ENCODE measurements around the gene HOXA13. TPM values are rescaled to one million over a fixed set of nuclear protein-coding genes. Genes with fewer than 3 reads are reported as not detected.

The HOXA13 gene
- total RNA-seq, 1 donor from 2014 or later = 14.5 TPM

GRCh38 chr7:27191833-27192545 is 7.9 kb downstream of the HOXA13 start:
- intact Hi-C loops (cut with DNase I) = loop anchor here (10.0 kb wide), 1 partner anchor 583 kb away; no protein-coding TSS in a partner anchor
- H3K27ac ChIP-seq = peak overlapping the region; percentile 99
- no peaks in the 10 kb centered on the region for H3K36me3 ChIP-seq
- H3K4me3 ChIP-seq = peak overlapping the region; percentile 88 to 91
- TF ChIP-seq POLR2A (IDR thresholded peaks at IDR 0.05) (peak in 1 of 2 donors; percentile 17), CTCF (IDR thresholded peaks at IDR 0.05) (no peak), POLR2AphosphoS5 (IDR thresholded peaks at IDR 0.05; ENCODE audit: insufficient read depth in 1 of 2, low read depth in 1 of 2) (peak in 1 of 2 donors; percentile 76)
- no peaks in the 10 kb centered on the region for H3K27me3 ChIP-seq
- DNase-seq (ENCODE audit: extremely low spot score in 2 of 2) = no peak
- no peaks in the 10 kb centered on the region for H3K9me3 ChIP-seq
- H3K4me1 ChIP-seq = peaks cover 55% of the 10 kb centered on the region

GRCh38 chr7:27191161-27191731 is 8.6 kb downstream of the HOXA13 start:
- DNase-seq (ENCODE audit: extremely low spot score in 2 of 2) = no peak
- peak overlapping the region; percentile 99 for H3K27ac ChIP-seq
- intact Hi-C loops (cut with DNase I) = loop anchor here (10.0 kb wide), 1 partner anchor 584 kb away; no protein-coding TSS in a partner anchor
- H3K4me1 ChIP-seq = peaks cover 55% of the 10 kb centered on the region
- no peaks in the 10 kb centered on the region for H3K36me3 ChIP-seq
- TF ChIP-seq POLR2AphosphoS5 (IDR thresholded peaks at IDR 0.05; ENCODE audit: insufficient read depth in 1 of 2, low read depth in 1 of 2) (no peak), CTCF (IDR thresholded peaks at IDR 0.05) (no peak), POLR2A (IDR thresholded peaks at IDR 0.05) (no peak)
- peak overlapping the region; percentile 88 to 91 for H3K4me3 ChIP-seq
- H3K27me3 ChIP-seq = no peaks in the 10 kb centered on the region
- H3K9me3 ChIP-seq = no peaks in the 10 kb centered on the region

GRCh38 chr7:27189997-27190748 is 9.7 kb downstream of the HOXA13 start:
- Histone ChIP-seq H3K4me1 (peaks cover 55% of the 10 kb centered on the region), H3K36me3 (no peaks in the 10 kb centered on the region), H3K4me3 (peak overlapping the region; percentile 64 to 88), H3K27me3 (no peaks in the 10 kb centered on the region), H3K27ac (peak overlapping the region; percentile 99), H3K9me3 (no peaks in the 10 kb centered on the region)
- TF ChIP-seq POLR2A (IDR thresholded peaks at IDR 0.05) (no peak), CTCF (IDR thresholded peaks at IDR 0.05) (no peak), POLR2AphosphoS5 (IDR thresholded peaks at IDR 0.05; ENCODE audit: insufficient read depth in 1 of 2, low read depth in 1 of 2) (no peak)
- intact Hi-C loops (cut with DNase I) = loop anchor here (10.0 kb wide), 1 partner anchor 585 kb away; no protein-coding TSS in a partner anchor
- DNase-seq (ENCODE audit: extremely low spot score in 2 of 2) = no peak

GRCh38 chr7:27189295-27189996 is 10.4 kb downstream of the HOXA13 start:
- DNase-seq (ENCODE audit: extremely low spot score in 2 of 2) = no peak
- Histone ChIP-seq H3K27me3 (no peaks in the 10 kb centered on the region), H3K4me1 (peaks cover 55% of the 10 kb centered on the region), H3K4me3 (peak overlapping the region; percentile 64 to 88), H3K27ac (peak overlapping the region; percentile 99), H3K36me3 (no peaks in the 10 kb centered on the region), H3K9me3 (no peaks in the 10 kb centered on the region)
- TF ChIP-seq CTCF (IDR thresholded peaks at IDR 0.05) (no peak), POLR2AphosphoS5 (IDR thresholded peaks at IDR 0.05; ENCODE audit: insufficient read depth in 1 of 2, low read depth in 1 of 2) (peak in 1 of 2 donors; percentile 89), POLR2A (IDR thresholded peaks at IDR 0.05) (peak in 1 of 2 donors; percentile 49)
- intact Hi-C loops (cut with DNase I) = no loop called here

Measured in vagina (tissue), 2 donors.